ENCODE results near the gene TMEM204. TPM values are rescaled to one million over a fixed set of nuclear protein-coding genes. Genes with fewer than 3 reads are reported as not detected.

TMEM204 gene
- total and polyA plus RNA-seq, 10 of the 15 experiments (the other 5 are each of a cell fraction or from before 2014, with no cell fraction given), result 0.05 to 0.30 (median 0.18) TPM; not detected in 7

DNA sequence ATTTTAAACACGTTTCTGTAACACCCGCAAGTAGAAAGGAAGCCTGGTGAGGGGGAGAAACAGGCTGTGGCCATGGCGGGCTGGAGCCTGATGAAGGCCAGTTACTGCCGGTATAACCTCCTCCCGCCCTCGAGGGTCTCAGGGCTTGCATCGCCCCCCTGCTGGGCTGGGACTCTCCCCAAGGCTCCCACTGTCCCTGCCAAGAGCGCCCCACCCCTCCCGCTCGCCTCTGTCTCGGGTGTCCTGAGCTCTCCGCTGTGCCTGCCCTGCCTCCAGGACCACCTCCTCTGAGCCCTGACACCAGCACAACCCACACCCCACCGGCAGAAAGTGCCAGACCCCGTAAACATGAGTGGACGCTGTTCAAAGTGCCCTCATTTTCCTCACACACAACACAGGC, 18.7 kb downstream of the TMEM204 start (continued):
- TF ChIP-seq BHLHE40 (IDR thresholded peaks at IDR 0.05; ENCODE audit: borderline replicate concordance in 1 of 2, low read depth in 2 of 2, low read length in 1 of 2) (no peak), E2F8 (IDR thresholded peaks at IDR 0.05; ENCODE audit: low read depth, partially characterized antibody) (no peak), SMAD5 (IDR thresholded peaks at IDR 0.05; ENCODE audit: low read depth) (no peak)

DNA sequence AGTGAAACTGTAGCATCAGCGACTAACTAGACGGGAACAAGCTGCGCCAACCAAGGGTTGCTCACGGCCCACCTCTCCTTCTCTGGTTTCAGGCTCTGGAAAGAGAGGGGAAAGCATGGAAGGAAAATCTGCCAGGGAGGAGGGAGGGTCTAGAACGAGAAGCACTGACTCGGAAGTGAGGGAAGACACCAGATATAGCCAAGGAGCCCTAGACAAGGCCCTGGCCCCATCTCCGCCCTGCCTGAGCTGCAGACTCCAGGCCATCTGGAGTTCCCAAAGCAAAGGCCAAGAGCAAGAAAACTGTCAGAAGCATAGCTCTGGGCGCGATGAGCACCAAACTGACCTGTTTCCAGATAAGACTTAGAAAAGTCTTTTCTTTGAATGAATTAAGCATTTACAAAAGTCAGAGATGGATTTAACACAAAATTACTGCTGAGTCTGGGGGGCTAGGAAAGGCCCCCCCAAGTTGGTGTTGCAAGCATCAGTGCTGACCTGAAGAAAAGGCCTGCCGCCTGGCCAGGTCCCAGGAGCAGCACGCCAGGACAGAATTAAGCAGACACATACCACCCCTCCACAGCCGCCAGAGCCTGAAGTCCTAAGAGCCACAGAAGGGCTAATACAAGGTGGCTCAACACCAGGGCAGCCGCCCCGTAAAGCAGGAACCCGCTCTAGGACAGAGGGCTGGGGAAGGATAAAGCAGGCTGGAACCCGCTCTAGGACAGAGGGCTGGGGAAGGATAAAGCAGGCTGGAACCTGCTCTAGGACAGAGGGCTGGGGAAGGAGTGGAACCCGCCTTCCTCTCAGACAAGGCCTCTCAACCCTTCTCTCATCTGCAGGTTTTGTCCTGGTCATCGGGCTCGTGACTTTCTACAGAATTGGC, 20.7 kb downstream of the TMEM204 start:
- intact Hi-C loops (cut with micrococcal nuclease; ENCODE audit: unreplicated experiment) (no loop called here), in situ Hi-C loops (cut with MboI) (no loop called here)
- no peak overlapping the region for H3K9ac ChIP-seq (ENCODE audit: control insufficient read depth, insufficient read depth, low read length)
- ChIA-PET POLR2A (no interaction called here), CTCF (no interaction called here), SMC1A (ENCODE audit: uncharacterized antibody, unreplicated experiment) (no interaction called here), RAD21 (ENCODE audit: unreplicated experiment) (no interaction called here)
- no peak for TF ChIP-seq NFYA (IDR thresholded peaks at IDR 0.05; ENCODE audit: borderline replicate concordance, low read depth, low read length)
- no peak for TF ChIP-seq WRNIP1 (IDR thresholded peaks at IDR 0.05; ENCODE audit: borderline replicate concordance, low read depth, low read length)
- no peak for TF ChIP-seq SRF (IDR thresholded peaks at IDR 0.05; ENCODE audit: low read depth in 2 of 2, low read length in 2 of 2)
- TF ChIP-seq MEF2A (IDR thresholded peaks at IDR 0.05; ENCODE audit: insufficient read depth, low read depth, low read length), result no peak
- no TSS peak for BruUV-seq (replicated peaks)
- no peaks in the 10 kb centered on the region for H3K79me2 ChIP-seq (ENCODE audit: control insufficient read depth, insufficient read depth, low read length)
- H3K4me1 ChIP-seq (ENCODE audit: control insufficient read depth, insufficient read depth, low read length), result no peaks in the 10 kb centered on the region
- no peaks in the 10 kb centered on the region for H3K27me3 ChIP-seq (replicated peaks in 1 of 2; ENCODE audit: control insufficient read depth in 2 of 2, insufficient read depth in 2 of 2, low read length in 1 of 2)
- ATAC-seq, result no peak
- no peak for DNase-seq (ENCODE audit: low read depth, low spot score)
- FAIRE-seq, result no peak
- H3K4me3 ChIP-seq, result no peak overlapping the region
- H3K9me3 ChIP-seq (replicated peaks; ENCODE audit: control insufficient read depth, insufficient read depth, low read length), result no peaks in the 10 kb centered on the region
- no peak overlapping the region for H2AFZ ChIP-seq (ENCODE audit: control insufficient read depth, low read depth, low read length)
- no peak overlapping the region for H3K4me2 ChIP-seq (ENCODE audit: control insufficient read depth, insufficient read depth)
- no peaks in the 10 kb centered on the region for H3K36me3 ChIP-seq (ENCODE audit: control insufficient read depth in 2 of 2, insufficient read depth in 2 of 2, low read length in 1 of 2)
- 88% methylated on average over 19 of the region's 19 CpGs for WGBS (ENCODE audit: insufficient coverage, insufficient replicate concordance, low lambda C conversion rate, missing lambda C conversion rate)
- no peaks in the 10 kb centered on the region for H4K20me1 ChIP-seq (ENCODE audit: control insufficient read depth, insufficient read depth)
- H3K27ac ChIP-seq (ENCODE audit: control insufficient read depth, insufficient read depth), result no peak overlapping the region
